IMR-90 (cell line): ENCODE measurements around the gene HNRNPLL. TPM values are rescaled to one million over a fixed set of nuclear protein-coding genes. Genes with fewer than 3 reads are reported as not detected.

Experiments used
- ATAC-seq: fragments of 200-7000 bp; cut with Tn5 transposase; 2 replicates; pipeline ENCODE4 v1.9.1; 2020; ENCODE audit warnings: low read depth, mild to moderate bottlenecking, moderate library complexity
- BruUV-seq: library from RNA; stranded (reverse); fragments of 400-500 nt; replicated peaks from 2 replicates; lab custom pipeline; 2021; lab: Mats Ljungman, UMichigan
- CTCF ChIA-PET: fragments of 300-600 bp; formaldehyde crosslinking; extraction: SDS; loops from one replicate; lab custom pipeline; 2021; ENCODE audit warnings: antibody characterized with exemption; lab: Yijun Ruan, JAX
- POLR2A ChIA-PET: fragments of 300-600 bp; sonication (Branson Sonifier 250); formaldehyde crosslinking; loops from one replicate; lab custom pipeline; 2022; ENCODE audit warnings: antibody characterized with exemption; ENCODE audit not compliant: unreplicated experiment; lab: Charles Lee
- DNase-seq: peaks from one replicate; pipeline ENCODE4 v3.0.0; 2013
- H2AFZ ChIP-seq: replicated peaks from 2 replicates; pipeline ENCODE3; 2013; ENCODE audit warnings: low read length, mild to moderate bottlenecking; ENCODE audit not compliant: poor library complexity
- H2AK5ac ChIP-seq: 2 replicates; pipeline ENCODE4 v1.6.1; 2013; ENCODE audit warnings: low read depth, low read length, inconsistent platforms
- H2AK9ac ChIP-seq: replicated peaks from 2 replicates; pipeline ENCODE3; 2013; ENCODE audit warnings: mild to moderate bottlenecking, low read depth, low read length, moderate library complexity; ENCODE audit not compliant: poor library complexity
- H2BK120ac ChIP-seq: 2 replicates; pipeline ENCODE4 v1.6.1; 2013; ENCODE audit warnings: low read depth, low read length, inconsistent platforms
- H2BK15ac ChIP-seq: 3 replicates; pipeline ENCODE4 v1.6.1; 2013; ENCODE audit warnings: low read depth, low read length, inconsistent platforms
- H2BK20ac ChIP-seq: 2 replicates; pipeline ENCODE4 v1.6.1; 2013; ENCODE audit warnings: low read depth, mild to moderate bottlenecking, inconsistent platforms, low read length, moderate library complexity
- H2BK5ac ChIP-seq: 2 replicates; pipeline ENCODE4 v1.6.1; 2013; ENCODE audit warnings: mild to moderate bottlenecking, low read depth, low read length, inconsistent platforms; ENCODE audit not compliant: poor library complexity, severe bottlenecking
- H3K14ac ChIP-seq: replicated peaks from 2 replicates; pipeline ENCODE4 v1.6.1; 2013; ENCODE audit warnings: low read depth, low read length, inconsistent platforms
- H3K18ac ChIP-seq: 2 replicates; pipeline ENCODE4 v1.6.1; 2013; ENCODE audit warnings: low read depth, low read length, control low read depth
- H3K23ac ChIP-seq: 2 replicates; pipeline ENCODE4 v1.6.1; 2013; ENCODE audit warnings: low read depth, low read length, inconsistent platforms
- H3K27ac ChIP-seq: 2 replicates; pipeline ENCODE4 v1.5.1; 2013; ENCODE audit warnings: mild to moderate bottlenecking, control low read depth, low read length; ENCODE audit not compliant: insufficient read depth
- H3K27me3 ChIP-seq: 2 replicates; pipeline ENCODE4 v1.6.1; 2013; ENCODE audit warnings: low read length; ENCODE audit not compliant: control insufficient read depth, insufficient read depth
- H3K36me3 ChIP-seq: 2 replicates; pipeline ENCODE4 v1.6.1; 2013; ENCODE audit warnings: low read length, mixed read lengths; ENCODE audit not compliant: control insufficient read depth, insufficient read depth
- H3K4ac ChIP-seq: 2 replicates; pipeline ENCODE4 v1.6.1; 2013; ENCODE audit warnings: low read depth, low read length, inconsistent platforms
- H3K4me1 ChIP-seq: 2 replicates; pipeline ENCODE4 v1.6.1; 2013; ENCODE audit warnings: low read length, mixed read lengths; ENCODE audit not compliant: control insufficient read depth, insufficient read depth
- H3K4me2 ChIP-seq: 2 replicates; pipeline ENCODE4 v1.6.1; 2013; ENCODE audit warnings: low read depth, mild to moderate bottlenecking, control low read depth, low read length, moderate library complexity
- H3K4me3 ChIP-seq: 2 replicates; pipeline ENCODE4 v1.5.1; 2013; ENCODE audit warnings: low read depth, mild to moderate bottlenecking, control low read depth, low read length, moderate library complexity; ENCODE audit not compliant: insufficient read depth
- H3K56ac ChIP-seq: 2 replicates; pipeline ENCODE4 v1.6.1; 2013; ENCODE audit warnings: low read length, inconsistent platforms; ENCODE audit not compliant: insufficient read depth; ENCODE audit errors: extremely low read depth
- H3K79me1 ChIP-seq, 2 experiments: 2 replicates each; pipeline ENCODE4 v1.6.1; 2013; ENCODE audit warnings: low read length in 2 of 2, inconsistent platforms in 1 of 2, low read depth in 1 of 2
- H3K9ac ChIP-seq: 2 replicates; pipeline ENCODE4 v1.6.1; 2013; ENCODE audit warnings: low read depth, low read length, control low read depth
- H3K9me1 ChIP-seq: 2 replicates; pipeline ENCODE4 v1.6.1; 2013; ENCODE audit warnings: low read length, inconsistent platforms; ENCODE audit not compliant: insufficient read depth
- H3K9me3 ChIP-seq: 2 replicates; pipeline ENCODE4 v1.6.1; 2013; ENCODE audit warnings: low read length; ENCODE audit not compliant: control insufficient read depth, insufficient read depth
- H4K20me1 ChIP-seq: 2 replicates; pipeline ENCODE4 v1.6.1; 2013; ENCODE audit warnings: low read length, inconsistent platforms; ENCODE audit not compliant: insufficient read depth
- H4K5ac ChIP-seq: 2 replicates; pipeline ENCODE4 v1.6.1; 2013; ENCODE audit warnings: mild to moderate bottlenecking, low read depth, low read length, control low read depth
- H4K8ac ChIP-seq, 2 experiments: 2 replicates each; pipeline ENCODE4 v1.6.1; 2013; ENCODE audit warnings: low read depth in 2 of 2, low read length in 2 of 2, control low read depth in 1 of 2, inconsistent platforms in 1 of 2
- H4K91ac ChIP-seq: 2 replicates; pipeline ENCODE4 v1.6.1; 2013; ENCODE audit warnings: low read depth, low read length, inconsistent platforms; ENCODE audit not compliant: insufficient read depth
- MXI1 ChIP-seq: IDR thresholded peaks from 2 replicates; pipeline ENCODE4 v1.6.1; 2012; ENCODE audit warnings: low read depth, mild to moderate bottlenecking, low read length, moderate library complexity, borderline replicate concordance
- NFE2L2 ChIP-seq: fragments of 150-350 bp; IDR thresholded peaks from 2 replicates; pipeline ENCODE4 v1.6.1; 2016; ENCODE audit warnings: low read depth, mild to moderate bottlenecking, low read length
- WGBS, 2 experiments: methylation state at CpG; one replicate each; pipeline versions ENCODE4 v1.1.5 to v1.1.7; 2013; ENCODE audit warnings: missing lambda C conversion rate in 2 of 2; ENCODE audit not compliant: insufficient read length in 1 of 2; ENCODE audit errors: extremely low coverage in 2 of 2; 5-methylcytosine and 5-hydroxymethylcytosine counted together
- dilution Hi-C: fragments of 300-500 bp; cut with HindIII; formaldehyde crosslinking; loops from one replicate; pipeline ENCODE4 v1.14.3; 2018; ENCODE audit warnings: low sequenced_read_pairs; ENCODE audit not compliant: unreplicated experiment
- in situ Hi-C: fragments of 300-500 bp; cut with MboI; formaldehyde crosslinking; loops from 3 replicates; pipeline ENCODE4 v1.14.3; 2019; ENCODE audit warnings: low sequenced_read_pairs, inconsistent platforms, mixed read lengths
- intact Hi-C: fragments of 100-400 bp; cut with micrococcal nuclease; formaldehyde crosslinking; loops from 2 replicates; pipeline ENCODE4 v1.10.0; 2022
- polyA plus RNA-seq, 3 experiments: library from polyadenylated mRNA; depleted of rRNA; stranded (reverse); fragments of >200 nt; gene quantifications; 2 replicates each; pipeline ENCODE4 v1.2.3, GENCODE V29; 2012; ENCODE audit warnings: low replicate concordance in 1 of 3
- total RNA-seq: library from RNA; depleted of rRNA; stranded (reverse); fragments of >200 nt; gene quantifications from 2 replicates; pipeline ENCODE4 v1.2.3, GENCODE V29; 2012

HNRNPLL gene
- total and polyA plus RNA-seq, 2 of the 4 experiments (the other 2 are of a cell fraction): 23.7 to 53.1 TPM

DNA sequence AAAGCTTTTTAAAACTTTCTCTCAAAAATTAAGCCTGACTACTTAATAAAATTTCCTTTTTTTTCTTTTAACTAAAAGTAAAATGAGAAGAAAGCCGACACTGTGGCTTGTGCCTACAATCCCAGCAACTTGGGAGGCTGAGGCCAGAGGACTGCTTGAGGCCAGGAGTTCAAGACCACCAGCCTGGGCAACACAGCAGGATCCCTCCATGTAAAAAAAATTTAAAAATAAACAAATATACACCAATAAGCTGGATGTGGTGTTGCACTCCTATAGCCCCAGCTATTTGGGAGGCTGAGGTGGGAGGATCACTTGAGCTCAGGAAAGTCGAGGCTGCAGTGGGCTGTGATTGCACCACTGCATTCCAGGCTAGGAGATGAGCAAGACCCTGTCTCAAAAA is 37.4 kb downstream of the HNRNPLL start:
- ATAC-seq: no peak

More for the DNA sequence above, 37.4 kb downstream of the HNRNPLL start:
- no peak overlapping the region for H3K4me2 ChIP-seq
- H3K4me3 ChIP-seq: no peak overlapping the region
- no peaks in the 10 kb centered on the region for H3K4me1 ChIP-seq
- no peak overlapping the region for H2BK5ac ChIP-seq
- H2BK15ac ChIP-seq: no peak overlapping the region
- no peak overlapping the region for H3K27ac ChIP-seq
- POLR2A ChIA-PET: no interaction called here
- BruUV-seq: no TSS peak
- no peak overlapping the region for H2AK5ac ChIP-seq
- no peak overlapping the region for H4K5ac ChIP-seq
- H2BK20ac ChIP-seq: no peak overlapping the region
- H3K56ac ChIP-seq: no peak overlapping the region
- CTCF ChIA-PET: no interaction called here
- dilution Hi-C loops: loop anchor here (25.0 kb wide), 1 partner anchor 172 kb away; no protein-coding TSS in a partner anchor
- no peak overlapping the region for H3K9ac ChIP-seq
- no peaks in the 10 kb centered on the region for H3K9me1 ChIP-seq
- no peak for DNase-seq
- intact Hi-C loops: no loop called here
- no peak overlapping the region for H3K23ac ChIP-seq
- H3K36me3 ChIP-seq: peaks cover 26% of the 10 kb centered on the region
- H4K20me1 ChIP-seq: no peaks in the 10 kb centered on the region; the same call in 1 of the 2 replicates
- H4K91ac ChIP-seq: no peak overlapping the region
- H3K79me1 ChIP-seq: peaks cover 8 to 13% of the 10 kb centered on the region in 2 experiments
- no peak overlapping the region for H3K14ac ChIP-seq
- in situ Hi-C loops: no loop called here
- no peak overlapping the region for H2AK9ac ChIP-seq
- no peak overlapping the region for H3K4ac ChIP-seq
- no peak overlapping the region for H3K18ac ChIP-seq
- TF ChIP-seq MXI1 (no peak), NFE2L2 (no peak)
- H2BK120ac ChIP-seq: no peak overlapping the region
- no peak overlapping the region for H4K8ac ChIP-seq
- H3K9me3 ChIP-seq: no peaks in the 10 kb centered on the region
- no peak overlapping the region for H2AFZ ChIP-seq
- WGBS, 2 experiments: no CpG with 5 or more reads among the region's 2 CpGs
- no peaks in the 10 kb centered on the region for H3K27me3 ChIP-seq
